Fibroblast of pulmonary artery (primary cell): Measurements from ENCODE around the gene RREB1.

ENCODE experiments used
- DNase-seq: peaks from one replicate; pipeline ENCODE4 v3.0.0-alpha.2; 2010; ENCODE audit warnings: low read depth
- H3K4me3 ChIP-seq: replicated peaks from 2 replicates; pipeline ENCODE4 v1.5.1; 2011; ENCODE audit warnings: low read depth, mild to moderate bottlenecking, control low read depth, low read length, moderate library complexity
- CTCF ChIP-seq: IDR thresholded peaks from 2 replicates; pipeline ENCODE4 v1.5.1; 2011; ENCODE audit warnings: mild to moderate bottlenecking, control low read depth, low read length, inconsistent platforms; ENCODE audit errors: missing control alignments

Gene RREB1

GRCh38 chr6:7183707-7184106, 75.9 kb downstream of the RREB1 start:
- no peak for TF ChIP-seq CTCF
- DNase-seq: no peak
- no peak overlapping the region for H3K4me3 ChIP-seq

GRCh38 chr6:7184502-7184901, 76.7 kb downstream of the RREB1 start:
- H3K4me3 ChIP-seq: no peak overlapping the region
- no peak for TF ChIP-seq CTCF
- no peak for DNase-seq

GRCh38 chr6:7185561-7185960, 77.8 kb downstream of the RREB1 start:
- DNase-seq: no peak
- H3K4me3 ChIP-seq: no peak overlapping the region
- no peak for TF ChIP-seq CTCF

GRCh38 chr6:7188492-7188891, 80.7 kb downstream of the RREB1 start:
- no peak for TF ChIP-seq CTCF
- no peak for DNase-seq
- no peak overlapping the region for H3K4me3 ChIP-seq

- no peak overlapping the region for H3K4me3 ChIP-seq
- DNase-seq: no peak
- TF ChIP-seq CTCF: no peak
These were observed 81.5 kb downstream of the RREB1 start for GRCh38 chr6:7189101-7189758.

- DNase-seq: no peak
- no peak for TF ChIP-seq CTCF
- H3K4me3 ChIP-seq: no peak overlapping the region
These were observed 83.0 kb downstream of the RREB1 start for GRCh38 chr6:7190791-7191190.

- no peak for TF ChIP-seq CTCF
- no peak overlapping the region for H3K4me3 ChIP-seq
- DNase-seq: no peak
These were observed 85.4 kb downstream of the RREB1 start for GRCh38 chr6:7193122-7193521.
